T-helper 9 cell (primary cell): Measurements from ENCODE around the gene SCYL2.

Experiments used
- DNase-seq: peaks from one replicate; pipeline ENCODE4 v3.0.0-alpha.2; 2020

SCYL2 gene

GRCh38 chr12:100382338-100382737, 115.4 kb downstream of the SCYL2 start:
- DNase-seq: no peak

GRCh38 chr12:100383586-100384558, 116.9 kb downstream of the SCYL2 start:
- DNase-seq: no peak

- DNase-seq: no peak
These were observed 117.6 kb downstream of the SCYL2 start for GRCh38 chr12:100384559-100384935.

- no peak for DNase-seq
These were observed 121.4 kb downstream of the SCYL2 start for GRCh38 chr12:100388382-100388781.
